BLaER1 (cell line): Measurements from ENCODE around the gene MAD1L1.

Experiments used
- H3K27ac ChIP-seq: shearing (Covaris generic); formaldehyde crosslinking; 2 replicates; pipeline ENCODE4 v1.8.1; 2022
- H3K27me3 ChIP-seq: shearing (Covaris generic); formaldehyde crosslinking; 2 replicates; pipeline ENCODE4 v1.8.1; 2022
- H3K36me3 ChIP-seq: shearing (Covaris generic); formaldehyde crosslinking; 2 replicates; pipeline ENCODE4 v1.8.1; 2022
- H3K4me1 ChIP-seq: shearing (Covaris generic); formaldehyde crosslinking; 2 replicates; pipeline ENCODE4 v1.8.1; 2022
- H3K4me2 ChIP-seq: shearing (Covaris generic); formaldehyde crosslinking; 2 replicates; pipeline ENCODE4 v1.8.1; 2022
- H3K4me3 ChIP-seq: shearing (Covaris generic); formaldehyde crosslinking; 2 replicates; pipeline ENCODE4 v1.8.1; 2022
- H3K9ac ChIP-seq: shearing (Covaris generic); formaldehyde crosslinking; 2 replicates; pipeline ENCODE4 v1.8.1; 2022
- H3K9me3 ChIP-seq: shearing (Covaris generic); formaldehyde crosslinking; 2 replicates; pipeline ENCODE4 v1.8.1; 2022
- H4K20me1 ChIP-seq: shearing (Covaris generic); formaldehyde crosslinking; 2 replicates; pipeline ENCODE4 v1.8.1; 2022
- Cebpa-rat ChIP-seq: shearing (Covaris generic); IDR thresholded peaks from 2 replicates; pipeline ENCODE4 v1.8.1; 2022

MAD1L1 gene

DNA sequence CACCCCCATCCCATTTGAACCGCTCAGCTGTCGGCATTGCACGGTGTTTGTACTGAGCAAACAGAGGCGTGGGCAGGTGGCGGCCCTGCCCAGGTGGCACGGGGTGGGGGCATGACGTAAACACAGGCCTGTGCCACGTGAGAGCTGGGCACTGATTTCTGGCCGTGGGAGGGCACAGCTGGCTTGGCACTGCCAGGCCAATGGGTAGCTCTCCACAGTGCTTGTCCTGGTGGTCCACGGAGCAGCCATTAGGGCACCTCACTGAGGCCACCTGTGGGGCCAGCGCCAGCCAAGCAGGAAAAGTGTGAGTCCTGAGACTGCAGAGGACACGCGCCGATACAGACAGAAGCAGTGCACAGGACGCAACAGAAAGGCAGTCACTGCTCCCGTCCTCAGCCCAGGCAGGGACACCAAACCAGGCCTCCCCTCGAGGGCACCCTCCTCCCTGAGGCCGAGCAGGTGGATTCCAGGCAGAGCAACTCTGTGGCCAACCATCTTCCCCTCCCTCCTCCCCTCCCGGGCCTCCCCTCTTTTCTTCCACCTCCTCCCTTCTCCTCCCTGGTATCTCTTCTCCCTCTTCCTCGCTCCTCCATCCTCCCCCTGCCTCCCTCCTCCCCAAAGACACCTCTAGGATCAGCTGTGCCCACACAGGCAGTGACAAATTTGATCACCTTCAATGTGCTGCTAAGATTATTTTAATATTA is 303.9 kb downstream of the MAD1L1 start:
- Histone ChIP-seq H3K36me3 (peaks cover 33% of the 10 kb centered on the region), H3K4me1 (peaks cover 69% of the 10 kb centered on the region), H3K4me2 (peak overlapping the region; percentile 94), H3K9me3 (no peaks in the 10 kb centered on the region), H3K4me3 (no peak overlapping the region), H3K27me3 (no peaks in the 10 kb centered on the region), H3K27ac (peak overlapping the region; percentile 56), H4K20me1 (peaks cover 65% of the 10 kb centered on the region), H3K9ac (no peak overlapping the region)
- no peak for TF ChIP-seq Cebpa-rat

DNA sequence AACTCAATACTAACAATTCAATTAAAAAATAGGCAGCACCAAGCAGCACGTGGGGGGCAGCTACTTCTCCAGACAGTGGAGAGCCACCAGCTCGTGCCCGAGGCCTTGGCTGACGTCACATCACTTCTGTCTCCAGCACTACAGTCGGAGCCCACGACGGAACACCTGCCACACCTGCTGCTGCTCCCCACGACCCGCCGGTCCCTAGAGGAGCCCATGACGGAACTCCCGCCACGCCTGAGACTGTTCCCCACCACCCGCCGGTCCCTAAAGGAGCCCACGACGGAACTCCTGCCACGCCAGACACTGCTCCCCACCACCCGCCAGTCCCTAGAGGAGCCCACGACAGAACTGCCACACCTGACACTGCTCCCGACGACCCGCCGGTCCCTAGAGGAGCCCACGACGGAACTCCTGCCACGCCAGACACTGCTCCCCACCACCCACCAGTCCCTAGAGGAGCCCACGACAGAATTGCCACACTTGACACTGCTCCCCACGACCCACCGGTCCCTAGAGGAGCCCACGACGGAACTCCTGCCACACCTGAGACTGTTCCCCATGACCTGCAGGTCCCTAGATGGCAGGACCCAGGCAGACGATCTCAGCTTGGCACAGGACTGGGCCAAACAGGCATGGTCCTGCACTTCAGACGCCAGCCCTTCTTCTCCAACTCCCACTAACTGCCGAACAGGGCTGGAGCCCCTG is 304.7 kb downstream of the MAD1L1 start:
- Histone ChIP-seq H3K27me3 (no peaks in the 10 kb centered on the region), H3K9me3 (no peaks in the 10 kb centered on the region), H3K4me1 (peaks cover 69% of the 10 kb centered on the region), H3K4me3 (no peak overlapping the region), H3K9ac (0 out of 2 replicates have a peak overlapping the region, but pooled peaks have one; percentile 15), H3K27ac (peak overlapping the region; percentile 56), H3K36me3 (peaks cover 26% of the 10 kb centered on the region), H4K20me1 (peaks cover 65% of the 10 kb centered on the region), H3K4me2 (peak overlapping the region; percentile 94)
- TF ChIP-seq Cebpa-rat: no peak

DNA sequence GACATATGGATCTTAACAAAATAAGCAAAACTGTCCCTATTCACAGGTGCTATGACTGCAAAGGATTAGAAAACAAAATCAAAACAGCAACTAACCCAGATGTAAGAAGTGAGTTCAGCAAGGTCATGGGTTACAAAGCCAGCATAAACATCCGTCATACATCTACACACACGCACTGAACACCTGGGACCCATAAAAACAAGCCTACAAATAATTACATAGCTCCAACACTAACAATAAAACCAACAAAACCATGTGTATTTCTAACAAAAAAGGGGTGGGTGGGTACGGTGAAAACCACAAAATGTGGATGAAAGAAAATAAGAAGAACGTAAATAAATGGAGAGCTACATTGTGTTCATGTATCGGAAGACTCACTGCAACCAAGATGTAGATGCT is 305.8 kb downstream of the MAD1L1 start:
- Histone ChIP-seq H3K4me2 (peak overlapping the region; percentile 94), H4K20me1 (peaks cover 76% of the 10 kb centered on the region), H3K9ac (0 out of 2 replicates have a peak overlapping the region, but pooled peaks have one; percentile 16), H3K27me3 (no peaks in the 10 kb centered on the region), H3K9me3 (no peaks in the 10 kb centered on the region), H3K4me3 (peak overlapping the region; percentile 5; the same call in 1 of the 2 replicates), H3K27ac (0 out of 2 replicates have a peak overlapping the region, but pooled peaks have one; percentile 26), H3K4me1 (peaks cover 75% of the 10 kb centered on the region), H3K36me3 (peaks cover 14% of the 10 kb centered on the region)
- TF ChIP-seq Cebpa-rat: no peak

DNA sequence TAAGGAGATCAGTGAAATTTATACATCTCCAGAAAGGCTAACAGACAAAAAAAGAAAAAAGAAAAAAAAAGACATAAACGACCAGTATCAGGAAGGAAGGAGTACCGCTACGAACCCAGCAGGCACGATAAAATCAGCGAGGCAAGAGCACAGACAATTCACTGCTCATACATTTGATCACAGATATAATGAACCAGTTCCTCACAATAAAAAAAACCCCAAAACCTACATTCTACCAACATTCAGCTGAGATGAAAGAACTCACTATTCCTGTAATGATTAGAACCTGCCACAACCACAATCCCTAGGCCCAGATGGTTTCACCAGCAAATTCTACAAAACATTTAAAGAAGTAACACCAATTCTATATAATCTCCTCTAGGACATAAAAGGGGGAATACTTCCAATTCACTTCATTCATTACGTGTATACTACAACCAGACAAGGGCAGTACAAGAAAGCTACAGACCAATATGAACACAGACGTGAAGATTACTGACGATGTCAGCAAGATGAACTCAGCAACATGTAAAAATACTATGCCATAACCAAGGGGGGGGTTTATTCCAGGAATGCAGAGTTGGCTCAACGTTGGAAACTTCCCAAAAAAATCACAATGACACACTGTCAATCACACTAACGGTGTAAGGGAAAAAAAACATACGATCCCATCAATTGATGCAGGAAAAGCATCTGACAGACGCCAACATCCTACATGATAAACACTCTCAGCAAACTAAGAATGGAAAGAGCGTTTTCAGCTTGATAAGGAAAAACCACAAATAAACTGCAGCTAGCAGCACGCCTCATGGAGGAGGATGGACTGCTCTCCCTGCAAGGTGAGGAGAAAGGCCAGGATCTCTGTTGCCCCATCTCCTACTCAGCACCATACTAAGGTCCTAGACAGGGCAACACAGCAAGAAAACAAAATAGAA is 306.5 kb downstream of the MAD1L1 start:
- Histone ChIP-seq H3K4me3 (peak overlapping the region; percentile 5; the same call in 1 of the 2 replicates), H3K9ac (peak overlapping the region; percentile 44), H3K27me3 (no peaks in the 10 kb centered on the region), H3K27ac (peak overlapping the region; percentile 26), H4K20me1 (peaks cover 82% of the 10 kb centered on the region), H3K4me1 (peaks cover 82% of the 10 kb centered on the region), H3K9me3 (no peaks in the 10 kb centered on the region), H3K4me2 (peak overlapping the region; percentile 94), H3K36me3 (peaks cover 8% of the 10 kb centered on the region; the same call in 1 of the 2 replicates)
- no peak for TF ChIP-seq Cebpa-rat

DNA sequence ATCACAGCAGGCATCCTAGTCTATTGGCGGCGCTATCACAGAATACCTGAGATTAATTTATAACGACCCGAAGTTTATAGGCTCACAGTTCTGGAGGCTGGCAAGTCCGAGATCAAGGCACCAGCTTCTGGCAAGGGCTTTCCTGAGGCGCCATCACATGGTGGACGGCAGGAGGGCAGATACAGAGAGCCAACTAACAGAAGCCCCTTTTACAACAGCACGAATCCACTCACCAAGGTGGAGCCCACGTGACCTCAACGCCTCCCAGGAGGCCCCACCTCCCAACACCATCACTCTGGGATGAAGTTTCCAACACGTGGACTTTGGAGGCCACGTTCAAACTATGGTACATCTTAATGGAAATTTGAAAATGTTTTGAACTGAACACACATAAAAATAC is 307.4 kb downstream of the MAD1L1 start:
- Histone ChIP-seq H3K9ac (peak overlapping the region; percentile 44; the same call in 1 of the 2 replicates), H3K27me3 (no peaks in the 10 kb centered on the region), H3K4me3 (peak overlapping the region; percentile 5; the same call in 1 of the 2 replicates), H3K4me2 (peak overlapping the region; percentile 94), H3K27ac (peak overlapping the region; percentile 26), H3K4me1 (peaks cover 91% of the 10 kb centered on the region), H3K36me3 (no peaks in the 10 kb centered on the region), H3K9me3 (no peaks in the 10 kb centered on the region), H4K20me1 (peaks cover 91% of the 10 kb centered on the region)
- no peak for TF ChIP-seq Cebpa-rat

DNA sequence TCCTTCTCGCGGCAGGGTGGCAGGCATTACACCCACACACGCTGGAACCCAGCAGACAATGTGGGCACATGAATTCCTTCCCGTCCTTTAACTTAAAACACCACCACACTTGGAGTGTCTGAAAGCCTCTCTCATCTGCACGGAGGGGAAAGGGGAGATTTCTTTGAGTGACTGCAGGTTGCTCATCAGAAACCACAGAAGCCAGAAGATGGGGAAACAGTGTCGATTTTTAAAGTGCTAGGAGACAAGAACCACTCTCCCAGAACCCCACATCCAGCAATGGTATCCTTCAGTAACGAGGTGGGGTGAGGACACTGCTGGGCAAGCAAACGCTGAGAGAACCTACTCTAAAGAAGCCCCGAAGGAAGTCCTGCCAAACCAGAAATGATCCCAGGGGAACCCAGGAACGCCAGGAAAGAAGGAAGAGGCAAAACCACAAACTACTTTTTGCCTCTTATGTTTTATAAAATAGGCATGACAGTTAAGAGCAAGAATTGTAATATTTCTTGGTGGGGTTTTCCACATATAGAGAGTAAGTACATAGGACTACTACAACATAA is 308.4 kb downstream of the MAD1L1 start:
- H3K9ac ChIP-seq: peak overlapping the region; percentile 15; the same call in 1 of the 2 replicates
- H3K4me1 ChIP-seq: peaks cover 100% of the 10 kb centered on the region
- H4K20me1 ChIP-seq: peaks cover 100% of the 10 kb centered on the region
- H3K9me3 ChIP-seq: no peaks in the 10 kb centered on the region
- H3K4me2 ChIP-seq: peak overlapping the region; percentile 94
- TF ChIP-seq Cebpa-rat: peak; percentile 37; the same call in 1 of the 2 replicates
- no peaks in the 10 kb centered on the region for H3K36me3 ChIP-seq
- peak overlapping the region; percentile 53 for H3K27ac ChIP-seq
- H3K4me3 ChIP-seq: peak overlapping the region; percentile 31; the same call in 1 of the 2 replicates
- H3K27me3 ChIP-seq: no peaks in the 10 kb centered on the region

DNA sequence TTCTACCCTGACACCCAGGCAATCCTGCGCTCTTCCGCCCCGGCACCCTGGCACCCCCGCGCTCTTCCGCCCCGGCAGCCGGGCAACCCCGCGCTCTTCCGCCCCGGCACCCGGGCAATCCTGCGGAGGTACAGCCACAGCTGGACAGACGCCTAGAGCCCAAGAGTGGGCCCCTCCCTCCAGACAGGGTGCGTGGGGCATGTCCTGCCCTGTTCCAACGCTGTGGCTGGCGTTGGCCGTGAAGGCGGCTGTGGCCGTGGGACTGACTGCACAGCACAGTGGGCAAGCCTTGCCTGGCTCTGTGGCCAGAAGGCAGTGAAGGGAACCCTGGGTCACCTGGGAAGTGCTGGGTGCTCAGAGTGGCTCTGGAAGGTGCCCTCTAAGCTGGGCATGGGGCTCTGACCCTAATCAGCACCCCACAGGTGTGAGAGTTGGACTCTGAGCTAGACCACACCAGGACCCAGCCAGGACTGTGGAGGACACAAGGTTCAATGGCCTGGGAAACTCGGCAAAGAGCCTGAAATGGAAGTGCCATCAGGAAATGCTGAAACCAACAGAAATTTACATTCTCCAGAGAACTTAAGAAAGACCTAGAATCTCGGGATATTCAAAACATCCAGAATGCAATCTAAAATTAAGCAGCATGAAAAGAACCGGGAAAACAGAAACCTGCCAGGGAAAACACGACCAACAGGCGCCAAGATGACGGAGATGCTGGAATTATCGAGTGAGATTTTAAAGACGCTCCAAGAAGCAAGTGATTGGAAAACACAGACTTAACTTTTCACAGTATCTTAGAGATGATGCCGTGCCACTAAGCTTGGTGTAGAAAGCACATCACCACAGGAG is 309.1 kb downstream of the MAD1L1 start:
- Histone ChIP-seq H3K9me3 (no peaks in the 10 kb centered on the region), H3K4me3 (peak overlapping the region; percentile 31; the same call in 1 of the 2 replicates), H4K20me1 (peaks cover 100% of the 10 kb centered on the region), H3K36me3 (no peaks in the 10 kb centered on the region; the same call in 1 of the 2 replicates), H3K27me3 (no peaks in the 10 kb centered on the region), H3K4me1 (peaks cover 100% of the 10 kb centered on the region), H3K9ac (peak overlapping the region; percentile 51; the same call in 1 of the 2 replicates), H3K27ac (peak overlapping the region; percentile 53), H3K4me2 (peak overlapping the region; percentile 94)
- TF ChIP-seq Cebpa-rat: no peak

DNA sequence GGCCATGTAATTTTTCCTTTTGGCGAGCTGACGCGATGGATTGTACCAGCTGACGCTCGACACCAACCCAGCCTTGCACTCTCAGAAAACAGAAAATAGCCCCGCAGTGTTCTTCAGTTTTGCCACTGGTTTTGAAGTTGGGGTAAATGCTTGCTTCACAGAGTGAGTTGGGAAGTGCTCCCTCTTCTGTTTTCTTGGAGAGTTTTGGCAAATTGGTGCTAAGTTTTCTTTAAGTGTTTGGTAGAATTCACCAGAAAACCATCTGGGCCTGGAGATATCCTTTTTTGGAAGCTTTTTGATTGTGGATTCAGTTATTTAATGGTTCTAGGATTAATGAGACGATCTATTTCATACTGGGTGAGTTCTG is 309.9 kb downstream of the MAD1L1 start:
- Histone ChIP-seq H3K27ac (0 out of 2 replicates have a peak overlapping the region, but pooled peaks have one; percentile 35), H3K36me3 (peaks cover 7% of the 10 kb centered on the region), H3K9me3 (no peaks in the 10 kb centered on the region), H3K4me2 (peak overlapping the region; percentile 94), H3K9ac (0 out of 2 replicates have a peak overlapping the region, but pooled peaks have one; percentile 30), H3K27me3 (no peaks in the 10 kb centered on the region), H4K20me1 (peaks cover 100% of the 10 kb centered on the region), H3K4me3 (0 out of 2 replicates have a peak overlapping the region, but pooled peaks have one; percentile 41), H3K4me1 (peaks cover 100% of the 10 kb centered on the region)
- no peak for TF ChIP-seq Cebpa-rat
